GM12878 (cell line): ENCODE data around the gene MVB12B. TPM values are rescaled to one million over a fixed set of nuclear protein-coding genes. Genes with fewer than 3 reads are reported as not detected.
A peak's percentile ranks its signal among the peaks of the same experiment; 100 is the strongest.

Source experiments
- ATAC-seq: fragments of 200-7000 bp; cut with Tn5 transposase; 3 replicates; pipeline ENCODE4 v1.9.1; 2020; ENCODE audit warnings: mild to moderate bottlenecking, moderate library complexity
- BruUV-seq: library from RNA; stranded (reverse); fragments of 400-500 nt; replicated peaks from 2 replicates; lab custom pipeline; 2021; lab: Mats Ljungman, UMichigan
- CTCF ChIA-PET: fragments of 300-600 bp; sonication (Branson Sonifier 250); formaldehyde crosslinking; extraction: SDS; loops from one replicate; lab custom pipeline; 2021; ENCODE audit warnings: inconsistent platforms; lab: Yijun Ruan, JAX
- POLR2A ChIA-PET: fragments of 350-600 bp; formaldehyde crosslinking; extraction: SDS; loops from one replicate; lab custom pipeline; 2021; ENCODE audit warnings: inconsistent platforms; lab: Charles Lee
- RAD21 ChIA-PET: fragments of 300-600 bp; sonication (Branson Sonifier 250); formaldehyde crosslinking; loops from one replicate; lab custom pipeline; 2023; ENCODE audit warnings: antibody characterized with exemption; ENCODE audit not compliant: unreplicated experiment; lab: Charles Lee
- SMC1A ChIA-PET: fragments of 300-600 bp; sonication (Branson Sonifier 250); formaldehyde crosslinking; loops from one replicate; lab custom pipeline; 2023; ENCODE audit not compliant: unreplicated experiment, uncharacterized antibody; lab: Charles Lee
- DNase-seq: peaks from one replicate; pipeline ENCODE4 v3.0.0-alpha.2; 2011; ENCODE audit warnings: low read depth, low spot score
- FAIRE-seq: peaks from 3 replicates; lab custom pipeline; 2011; peaks lifted over from hg19 to GRCh38; lab: Jason Lieb, UNC
- H2AFZ ChIP-seq: 2 replicates; pipeline ENCODE4 v1.6.0; 2011; ENCODE audit warnings: low read depth, low read length, control low read depth; ENCODE audit not compliant: control insufficient read depth
- H3K27ac ChIP-seq: 2 replicates; pipeline ENCODE4 v1.5.1; 2011; ENCODE audit warnings: control low read depth; ENCODE audit not compliant: control insufficient read depth, insufficient read depth
- H3K27me3 ChIP-seq, 2 experiments: replicated peaks in 1 of 2; 2 replicates each; pipeline versions ENCODE4 v1.6.0 to v1.6.1; 2011; ENCODE audit warnings: low read length in 1 of 2; ENCODE audit not compliant: control insufficient read depth in 2 of 2, insufficient read depth in 2 of 2
- H3K36me3 ChIP-seq, 2 experiments: 2 replicates each; pipeline ENCODE4 v1.5.1; 2011; ENCODE audit warnings: low read length in 1 of 2; ENCODE audit not compliant: control insufficient read depth in 2 of 2, insufficient read depth in 2 of 2
- H3K4me1 ChIP-seq: 2 replicates; pipeline ENCODE4 v1.6.1; 2011; ENCODE audit warnings: mild to moderate bottlenecking, low read length, moderate library complexity, mixed read lengths; ENCODE audit not compliant: control insufficient read depth, insufficient read depth
- H3K4me2 ChIP-seq: 2 replicates; pipeline ENCODE4 v1.6.0; 2011; ENCODE audit warnings: control low read depth; ENCODE audit not compliant: control insufficient read depth, insufficient read depth
- H3K4me3 ChIP-seq: fragments of 200-600 bp; sonication (generic); 2 replicates; pipeline ENCODE4 v1.5.1; 2016
- H3K79me2 ChIP-seq: 2 replicates; pipeline ENCODE4 v1.6.0; 2011; ENCODE audit warnings: low read length; ENCODE audit not compliant: control insufficient read depth, insufficient read depth
- H3K9ac ChIP-seq: 2 replicates; pipeline ENCODE4 v1.8.0; 2011; ENCODE audit warnings: low read length, control low read depth, mixed read lengths; ENCODE audit not compliant: control insufficient read depth, insufficient read depth
- H3K9me3 ChIP-seq: replicated peaks from 3 replicates; pipeline ENCODE4 v1.5.1; 2011; ENCODE audit warnings: mild to moderate bottlenecking, low read length; ENCODE audit not compliant: control insufficient read depth, insufficient read depth
- H4K20me1 ChIP-seq: 2 replicates; pipeline ENCODE4 v1.6.0; 2011; ENCODE audit not compliant: control insufficient read depth, insufficient read depth
- BHLHE40 ChIP-seq, 2 experiments: fragments of 450-650 bp in 1 of 2; IDR thresholded peaks; 2 replicates each; pipeline ENCODE4 v1.6.1; 2011 to 2017; ENCODE audit warnings: low read depth in 2 of 2, borderline replicate concordance in 1 of 2, improper control_type of control experiment in 1 of 2, low read length in 1 of 2, mild to moderate bottlenecking in 1 of 2
- CTCF ChIP-seq, 3 experiments: IDR thresholded peaks in 2 of 3; conservative IDR thresholded peaks in 1 of 3; 2 replicates each; pipeline ENCODE4 v1.5.1; 2011; ENCODE audit warnings: low read depth in 3 of 3, low read length in 3 of 3, mild to moderate bottlenecking in 3 of 3, control low read depth in 2 of 3, moderate library complexity in 2 of 3, inconsistent platforms in 1 of 3, mixed read lengths in 1 of 3; ENCODE audit not compliant: control insufficient read depth in 2 of 3, insufficient read depth in 1 of 3; ENCODE audit errors: extremely low read depth in 1 of 3
- FOS ChIP-seq: IDR thresholded peaks from 3 replicates; pipeline ENCODE4 v1.6.1; 2011; ENCODE audit warnings: borderline replicate concordance; ENCODE audit not compliant: insufficient read length; ENCODE audit errors: extremely low read depth
- GABPA ChIP-seq: IDR thresholded peaks from 2 replicates; pipeline ENCODE4 v1.6.1; 2014; ENCODE audit warnings: antibody characterized with exemption, low read depth, mild to moderate bottlenecking, inconsistent platforms
- MEF2B ChIP-seq: fragments of 450-650 bp; IDR thresholded peaks from 2 replicates; pipeline ENCODE4 v1.6.1; 2018; ENCODE audit warnings: mild to moderate bottlenecking, moderate library complexity; ENCODE audit not compliant: partially characterized antibody, poor library complexity, severe bottlenecking
- RAD21 ChIP-seq: IDR thresholded peaks from 2 replicates; pipeline ENCODE4 v1.6.1; 2011; ENCODE audit warnings: mild to moderate bottlenecking, low read depth, low read length, moderate library complexity; ENCODE audit not compliant: insufficient read depth
- SMC3 ChIP-seq: IDR thresholded peaks from 2 replicates; pipeline ENCODE4 v1.6.1; 2011; ENCODE audit warnings: low read length, improper control_type of control experiment, borderline replicate concordance
- TAF1 ChIP-seq: IDR thresholded peaks from 2 replicates; pipeline ENCODE4 v1.6.1; 2011; ENCODE audit warnings: mild to moderate bottlenecking, low read depth, low read length, borderline replicate concordance
- YY1 ChIP-seq: IDR thresholded peaks from 2 replicates; pipeline ENCODE4 v1.6.1; 2011; ENCODE audit warnings: low read depth, mild to moderate bottlenecking, low read length
- ZNF207 ChIP-seq: fragments of 450-650 bp; IDR thresholded peaks from 2 replicates; pipeline ENCODE4 v1.6.1; 2014; ENCODE audit warnings: antibody characterized with exemption, mild to moderate bottlenecking, borderline replicate concordance
- ZSCAN29 ChIP-seq: fragments of 450-650 bp; IDR thresholded peaks from 2 replicates; pipeline ENCODE4 v1.6.1; 2017; ENCODE audit warnings: mild to moderate bottlenecking, moderate library complexity
- WGBS: methylation state at CpG from one replicate; pipeline ENCODE4 v1.1.6; 2016; ENCODE audit warnings: low lambda C conversion rate; ENCODE audit not compliant: insufficient replicate concordance, insufficient coverage; ENCODE audit errors: missing lambda C conversion rate; 5-methylcytosine and 5-hydroxymethylcytosine counted together
- in situ Hi-C: fragments of 300-500 bp; cut with MboI; formaldehyde crosslinking; loops from 9 replicates; pipeline ENCODE4 v1.14.3; 2018; ENCODE audit warnings: mixed read lengths
- intact Hi-C: fragments of 100-400 bp; cut with micrococcal nuclease; formaldehyde crosslinking; loops from one replicate; pipeline ENCODE4 v1.14.2; 2022; ENCODE audit not compliant: unreplicated experiment
- polyA plus RNA-seq, 11 experiments: library from polyadenylated mRNA; depleted of rRNA in 4 of 11; unstranded in 6 of 11; stranded (reverse) in 5 of 11; fragments of >200 nt; fragmentation: Nextera tagmentation in 4 of 11; fragmentation: Illumina TruSeq in 1 of 11; extraction: Ambion mirVana in 4 of 11; extraction: Trizol in 1 of 11; gene quantifications; 1 replicate in 1 of 11; 2 replicates in 10 of 11; pipeline versions ENCODE4 v1.2.1 to v1.2.3, GENCODE V29; 2011 to 2016; ENCODE audit warnings: inconsistent platforms in 2 of 11, missing spikeins in 2 of 11, low read depth in 1 of 11
- total RNA-seq, 4 experiments: library from RNA; depleted of rRNA in 3 of 4; stranded (reverse); fragments of >200 nt in 3 of 4; fragmentation: Illumina TruSeq in 1 of 4; extraction: Trizol in 1 of 4; gene quantifications; 2 replicates each; pipeline versions ENCODE4 v1.2.1 to v1.2.3, GENCODE V29; 2013 to 2021
- TF ChIP-seq, protein P1 (sequence below): IDR thresholded peaks from 2 replicates; pipeline ENCODE4 v1.6.1; 2011; ENCODE audit warnings: low read depth, mild to moderate bottlenecking, low read length, moderate library complexity, borderline replicate concordance; ENCODE audit errors: extremely low read depth
- TF ChIP-seq, protein P2 (sequence below): IDR thresholded peaks from 2 replicates; pipeline ENCODE4 v1.6.1; 2011; ENCODE audit warnings: borderline replicate concordance, low read depth, mild to moderate bottlenecking, moderate library complexity, mixed read lengths, low read length; ENCODE audit not compliant: insufficient read depth; ENCODE audit errors: extremely low read length

Gene MVB12B
- total and polyA plus RNA-seq, 10 of the 15 experiments (the other 5 are each of a cell fraction or from before 2014, with no cell fraction given) = 0.08 TPM; not detected in 9

DNA sequence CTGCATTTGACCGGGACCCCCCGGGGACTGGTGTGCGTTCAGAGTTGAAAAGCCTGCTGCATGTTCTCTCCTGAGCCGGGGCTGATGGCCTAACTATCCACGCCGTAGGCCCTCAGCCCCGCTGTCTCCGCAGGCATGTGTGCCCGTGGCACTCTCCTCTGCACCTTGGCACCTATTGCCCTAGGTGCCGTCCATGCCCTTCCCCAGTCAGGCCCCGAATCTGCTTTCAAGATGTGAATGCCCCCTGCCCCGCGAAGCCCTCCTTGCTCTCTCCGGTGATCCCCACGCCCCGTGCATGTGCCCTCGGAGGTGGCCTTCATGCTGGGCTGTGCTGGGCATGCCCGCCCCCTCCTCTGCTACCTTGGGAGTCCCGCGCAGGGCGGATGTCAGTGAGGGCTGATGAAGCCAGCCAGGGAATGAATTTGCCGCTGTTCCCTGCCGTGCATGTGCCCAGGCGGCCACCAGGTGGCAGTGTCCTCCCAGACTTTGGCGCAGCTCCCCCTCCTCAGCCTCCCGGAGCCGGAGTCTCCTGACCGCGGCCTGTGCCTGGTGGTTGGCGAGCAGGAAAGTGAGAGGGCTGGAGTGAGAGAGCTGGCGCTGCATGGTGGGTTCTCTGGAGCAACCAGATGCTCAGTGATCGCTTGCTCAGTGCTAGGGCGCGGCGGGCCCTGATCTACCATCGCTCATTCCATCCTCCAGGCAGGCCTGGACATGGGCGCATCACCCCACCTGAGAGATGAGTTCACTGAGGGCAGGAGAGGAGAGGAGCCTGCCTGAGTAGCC lies 174.2 kb downstream of the MVB12B start:
- no peak overlapping the region for H3K27ac ChIP-seq
- TF ChIP-seq BHLHE40 (IDR thresholded peaks at IDR 0.05; ENCODE audit: borderline replicate concordance in 1 of 2, low read depth in 2 of 2, low read length in 1 of 2) = 0 out of 4 replicates have a peak, but pooled peaks of 1 of the 2 experiments have one; percentile 16
- TF ChIP-seq CTCF (IDR thresholded peaks at IDR 0.05 in 2 of 3, conservative IDR thresholded peaks at IDR 0.05 in 1 of 3; ENCODE audit: control insufficient read depth in 2 of 3, extremely low read depth in 1 of 3, insufficient read depth in 1 of 3, low read depth in 3 of 3, low read length in 3 of 3) = peak; percentile 88 to 95 (median 93)
- TF ChIP-seq, protein P1, sequence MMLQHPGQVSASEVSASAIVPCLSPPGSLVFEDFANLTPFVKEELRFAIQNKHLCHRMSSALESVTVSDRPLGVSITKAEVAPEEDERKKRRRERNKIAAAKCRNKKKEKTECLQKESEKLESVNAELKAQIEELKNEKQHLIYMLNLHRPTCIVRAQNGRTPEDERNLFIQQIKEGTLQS = 0 out of 2 replicates have a peak, but pooled peaks have one; percentile 13
- TF ChIP-seq YY1 = peak; percentile 51; the same call in 1 of the 2 replicates
- TF ChIP-seq MEF2B = no peak
- peak; percentile 89 for TF ChIP-seq SMC3
- TF ChIP-seq ZSCAN29 = no peak
- peak; percentile 84 for TF ChIP-seq RAD21
- TF ChIP-seq, protein P2, sequence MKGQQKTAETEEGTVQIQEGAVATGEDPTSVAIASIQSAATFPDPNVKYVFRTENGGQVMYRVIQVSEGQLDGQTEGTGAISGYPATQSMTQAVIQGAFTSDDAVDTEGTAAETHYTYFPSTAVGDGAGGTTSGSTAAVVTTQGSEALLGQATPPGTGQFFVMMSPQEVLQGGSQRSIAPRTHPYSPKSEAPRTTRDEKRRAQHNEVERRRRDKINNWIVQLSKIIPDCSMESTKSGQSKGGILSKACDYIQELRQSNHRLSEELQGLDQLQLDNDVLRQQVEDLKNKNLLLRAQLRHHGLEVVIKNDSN = no peak
- TF ChIP-seq ZNF207 = no peak
- no peak for TF ChIP-seq FOS
- no peak for TF ChIP-seq TAF1
- no peak for TF ChIP-seq GABPA
- ChIA-PET POLR2A (no interaction called here), CTCF (interaction anchor here (0.7 to 6.4 kb wide), 9 partner anchors 10 to 1090 kb away, joined by 3 to 86 read pairs (median 4); no protein-coding TSS in a partner anchor), SMC1A (interaction anchor here (1.0 kb wide), 1 partner anchor 57 kb away, joined by 5 read pairs; no protein-coding TSS in a partner anchor), RAD21 (interaction anchor here (0.6 kb wide), 1 partner anchor 57 kb away, joined by 3 read pairs; no protein-coding TSS in a partner anchor)
- no TSS peak for BruUV-seq
- H3K4me3 ChIP-seq = no peak overlapping the region
- H3K4me1 ChIP-seq = no peaks in the 10 kb centered on the region
- H4K20me1 ChIP-seq = peaks cover 4% of the 10 kb centered on the region; the same call in 1 of the 2 replicates
- ATAC-seq (peak; percentile 85), DNase-seq (no peak), FAIRE-seq (no peak)
- in situ Hi-C loops (loop anchor here (5.0 kb wide), 1 partner anchor 57 kb away; no protein-coding TSS in a partner anchor), intact Hi-C loops (no loop called here)
- no peaks in the 10 kb centered on the region for H3K79me2 ChIP-seq
- H2AFZ ChIP-seq = no peak overlapping the region
- H3K4me2 ChIP-seq = no peak overlapping the region
- H3K36me3 ChIP-seq = no peaks in the 10 kb centered on the region
- no peak overlapping the region for H3K9ac ChIP-seq
- no peaks in the 10 kb centered on the region for H3K9me3 ChIP-seq
- peaks cover 1 to 5% of the 10 kb centered on the region in 2 experiments; a peak in 3 of 4 replicates for H3K27me3 ChIP-seq
- 29% methylated on average over 37 of the region's 37 CpGs for WGBS
